KBM-7 (cell line): ENCODE data around the gene ZG16B.

Experiments used
- DNase-seq: peaks from one replicate; pipeline ENCODE4 v3.0.0-alpha.2; 2015
- in situ Hi-C: fragments of 300-500 bp; cut with MboI; formaldehyde crosslinking; loops from 2 replicates; pipeline ENCODE4 v1.14.3; 2020; ENCODE audit warnings: low sequenced_read_pairs, low pct_unique_long_range_greater_than_20kb, mixed read lengths

ZG16B gene

GRCh38 chr16:2829501-2830354, at the start of gene ZG16B:
ZG16B (plus strand) TSS chr16:2830303; CDS start chr16:2830442, 139 bp downstream.
- no peak for DNase-seq
- in situ Hi-C loops: no loop called here

GRCh38 chr16:2782583-2783351, 47.3 kb upstream of the ZG16B start:
- in situ Hi-C loops: no loop called here
- DNase-seq: no peak

GRCh38 chr16:2783581-2784357, 46.3 kb upstream of the ZG16B start:
- DNase-seq: no peak
- in situ Hi-C loops: no loop called here

- in situ Hi-C loops: no loop called here
Observed at GRCh38 chr16:2784358-2785100, 45.6 kb upstream of the ZG16B start.

GRCh38 chr16:2785101-2785991, 44.8 kb upstream of the ZG16B start:
- no peak for DNase-seq
- in situ Hi-C loops: no loop called here

More at GRCh38 chr16:2784358-2785100, 45.6 kb upstream of the ZG16B start:
- no peak for DNase-seq

- no peak for DNase-seq
- in situ Hi-C loops: no loop called here
Observed at GRCh38 chr16:2786061-2786825, 43.9 kb upstream of the ZG16B start.

- no peak for DNase-seq
- in situ Hi-C loops: no loop called here
Observed at GRCh38 chr16:2786826-2787151, 43.3 kb upstream of the ZG16B start.

GRCh38 chr16:2787406-2787805, 42.7 kb upstream of the ZG16B start, which contains the start of gene PRSS33:
PRSS33 (minus strand) TSS chr16:2787560; CDS start chr16:2786547, 1,013 bp downstream.
- DNase-seq: no peak
- in situ Hi-C loops: no loop called here

GRCh38 chr16:2787961-2788360, 42.1 kb upstream of the ZG16B start:
- no peak for DNase-seq
- in situ Hi-C loops: no loop called here

- in situ Hi-C loops: no loop called here
Observed at GRCh38 chr16:2790631-2791030, 39.5 kb upstream of the ZG16B start.

GRCh38 chr16:2791174-2791573, 38.9 kb upstream of the ZG16B start:
- in situ Hi-C loops: no loop called here
- DNase-seq: no peak

More at GRCh38 chr16:2790631-2791030, 39.5 kb upstream of the ZG16B start:
- DNase-seq: no peak

- in situ Hi-C loops: no loop called here
Observed at GRCh38 chr16:2792940-2793339, 37.2 kb upstream of the ZG16B start.

GRCh38 chr16:2795395-2796143, 34.5 kb upstream of the ZG16B start:
- no peak for DNase-seq
- in situ Hi-C loops: no loop called here

More at GRCh38 chr16:2792940-2793339, 37.2 kb upstream of the ZG16B start:
- no peak for DNase-seq

GRCh38 chr16:2798723-2799204, 31.3 kb upstream of the ZG16B start:
- in situ Hi-C loops: no loop called here
- DNase-seq: no peak

- in situ Hi-C loops: no loop called here
- DNase-seq: no peak
Observed at GRCh38 chr16:2799205-2799858, 30.8 kb upstream of the ZG16B start.

- no peak for DNase-seq
- in situ Hi-C loops: no loop called here
Observed at GRCh38 chr16:2799859-2800226, 30.3 kb upstream of the ZG16B start.
